Lower leg skin (tissue), 3 donors: ENCODE data around the gene SDCBP2.

Experiments used
- CTCF ChIP-seq, 3 donors: fragments of 450-650 bp; IDR thresholded peaks; one replicate each; pipeline ENCODE4 v1.5.1; 2016; ENCODE audit warnings: antibody characterized with exemption in 3 of 3, mild to moderate bottlenecking in 3 of 3, moderate library complexity in 2 of 3
- POLR2A ChIP-seq, 2 donors: fragments of 450-650 bp; IDR thresholded peaks; one replicate each; pipeline ENCODE4 v1.6.1; 2016 to 2017; ENCODE audit warnings: antibody characterized with exemption in 2 of 2, mild to moderate bottlenecking in 1 of 2, moderate library complexity in 1 of 2

- TF ChIP-seq CTCF (IDR thresholded peaks at IDR 0.05) (no peak), POLR2A (IDR thresholded peaks at IDR 0.05) (no peak)
These were observed 37.7 kb downstream of the SDCBP2 start for GRCh38 chr20:1291191-1291741.
